Epidermal melanocyte (primary cell): ENCODE results near the gene RNF212.
"Not testable (repeated sequence)": the region's sequence is repeated elsewhere in the genome, so short reads cannot be mapped to it uniquely, and the experiment has no call there.

Experiments used
- DNase-seq: peaks from one replicate; pipeline ENCODE4 v3.0.0; 2011; ENCODE audit warnings: low spot score; ENCODE audit not compliant: insufficient read length

Gene RNF212

GRCh38 chr4:1048773-1049590 lies 64.4 kb downstream of the RNF212 start:
- DNase-seq, result no peak

GRCh38 chr4:1047976-1048772 lies 65.2 kb downstream of the RNF212 start:
- no peak for DNase-seq

- DNase-seq, result no peak
These were observed 66.0 kb downstream of the RNF212 start for GRCh38 chr4:1047106-1047975.

- DNase-seq, result not testable (repeated sequence)
These were observed 66.8 kb downstream of the RNF212 start for GRCh38 chr4:1046581-1047011.

GRCh38 chr4:1045595-1046201 lies 67.7 kb downstream of the RNF212 start:
- no peak for DNase-seq

GRCh38 chr4:1045193-1045594 lies 68.2 kb downstream of the RNF212 start:
- no peak for DNase-seq

- no peak for DNase-seq
These were observed 68.7 kb downstream of the RNF212 start for GRCh38 chr4:1044469-1045192.

- DNase-seq, result peak; percentile 68
These were observed 69.5 kb downstream of the RNF212 start for GRCh38 chr4:1043651-1044468.

GRCh38 chr4:1043162-1043561 lies 70.2 kb downstream of the RNF212 start:
- no peak for DNase-seq

GRCh38 chr4:1042352-1043055 lies 70.9 kb downstream of the RNF212 start:
- no peak for DNase-seq

- DNase-seq, result no peak
These were observed 71.4 kb downstream of the RNF212 start for GRCh38 chr4:1041936-1042330.

- no peak for DNase-seq
These were observed 72.0 kb downstream of the RNF212 start for GRCh38 chr4:1041147-1041935.

GRCh38 chr4:1040344-1041146 lies 72.8 kb downstream of the RNF212 start:
- DNase-seq, result no peak

GRCh38 chr4:1039493-1040343 lies 73.6 kb downstream of the RNF212 start:
- no peak for DNase-seq

GRCh38 chr4:1038948-1039492 lies 74.3 kb downstream of the RNF212 start:
- DNase-seq, result no peak
